ENCODE results near the gene RICTOR. TPM values are rescaled to one million over a fixed set of nuclear protein-coding genes. Genes with fewer than 3 reads are reported as not detected.

The RICTOR gene
- polyA plus RNA-seq, 1 donor from 2014 or later, result 12.9 TPM

- Histone ChIP-seq H3K4me3 (ENCODE audit: low read length) (no peak overlapping the region), H3K36me3 (ENCODE audit: insufficient read depth, low read length) (no peaks in the 10 kb centered on the region), H3K79me2 (replicated peaks; ENCODE audit: insufficient read depth, low read length) (no peaks in the 10 kb centered on the region), H2AFZ (ENCODE audit: low read depth, low read length) (no peak overlapping the region), H3F3A (ENCODE audit: insufficient read depth, low read length, poor library complexity, severe bottlenecking) (no peaks in the 10 kb centered on the region), H3K9me3 (ENCODE audit: low read length) (no peaks in the 10 kb centered on the region), H3K4me2 (ENCODE audit: low read length) (no peak overlapping the region), H3K27ac (ENCODE audit: low read length) (no peak overlapping the region), H3K27me3 (ENCODE audit: insufficient read depth, low read depth, low read length) (no peaks in the 10 kb centered on the region), H3K9me2 (ENCODE audit: insufficient read depth, low read length) (no peaks in the 10 kb centered on the region), H4K20me1 (ENCODE audit: insufficient read depth) (no peaks in the 10 kb centered on the region), H3K9ac (ENCODE audit: low read length) (no peak overlapping the region)
- TF ChIP-seq CTCF (IDR thresholded peaks at IDR 0.05; ENCODE audit: poor library complexity, severe bottlenecking), result no peak
- TF ChIP-seq RAD21 (conservative IDR thresholded peaks at IDR 0.05), result no peak
- no peak for TF ChIP-seq EP300 (conservative IDR thresholded peaks at IDR 0.05; ENCODE audit: poor library complexity, severe bottlenecking)
- TF ChIP-seq POLR2AphosphoS5 (IDR thresholded peaks at IDR 0.05), result no peak
- no peak for TF ChIP-seq MXI1 (conservative IDR thresholded peaks at IDR 0.05; ENCODE audit: poor library complexity, severe bottlenecking)
- no peak for TF ChIP-seq SMC3 (conservative IDR thresholded peaks at IDR 0.05; ENCODE audit: poor library complexity)
- no peak for TF ChIP-seq REST (IDR thresholded peaks at IDR 0.05; ENCODE audit: borderline replicate concordance)
- no peak for TF ChIP-seq TAF1 (IDR thresholded peaks at IDR 0.05; ENCODE audit: low read depth)
- no peak for TF ChIP-seq EZH2 (IDR thresholded peaks at IDR 0.05; ENCODE audit: borderline replicate concordance, insufficient read depth, low read length, poor library complexity, severe bottlenecking)
These were observed 43.2 kb upstream of the RICTOR start for GRCh38 chr5:39117401-39117800.

GRCh38 chr5:39116344-39117170 is 42.4 kb upstream of the RICTOR start:
- no peaks in the 10 kb centered on the region for H4K20me1 ChIP-seq (ENCODE audit: insufficient read depth)
- no peak overlapping the region for H3K9ac ChIP-seq (ENCODE audit: low read length)
- H3K4me3 ChIP-seq (ENCODE audit: low read length), result no peak overlapping the region
- no peak overlapping the region for H3K27ac ChIP-seq (ENCODE audit: low read length)
- H3K27me3 ChIP-seq (ENCODE audit: insufficient read depth, low read depth, low read length), result no peaks in the 10 kb centered on the region
- no peaks in the 10 kb centered on the region for H3K79me2 ChIP-seq (replicated peaks; ENCODE audit: insufficient read depth, low read length)
- H3K4me2 ChIP-seq (ENCODE audit: low read length), result no peak overlapping the region
- no peaks in the 10 kb centered on the region for H3K9me3 ChIP-seq (ENCODE audit: low read length)
- TF ChIP-seq POLR2AphosphoS5 (IDR thresholded peaks at IDR 0.05) (no peak), CTCF (IDR thresholded peaks at IDR 0.05; ENCODE audit: poor library complexity, severe bottlenecking) (no peak)
- no peaks in the 10 kb centered on the region for H3K9me2 ChIP-seq (ENCODE audit: insufficient read depth, low read length)
- no peaks in the 10 kb centered on the region for H3K36me3 ChIP-seq (ENCODE audit: insufficient read depth, low read length)
- H3F3A ChIP-seq (ENCODE audit: insufficient read depth, low read length, poor library complexity, severe bottlenecking), result no peaks in the 10 kb centered on the region
- no peak overlapping the region for H2AFZ ChIP-seq (ENCODE audit: low read depth, low read length)

All from neural cell (in vitro differentiated cells).